Measurements from ENCODE around the gene LHCGR.

DNA sequence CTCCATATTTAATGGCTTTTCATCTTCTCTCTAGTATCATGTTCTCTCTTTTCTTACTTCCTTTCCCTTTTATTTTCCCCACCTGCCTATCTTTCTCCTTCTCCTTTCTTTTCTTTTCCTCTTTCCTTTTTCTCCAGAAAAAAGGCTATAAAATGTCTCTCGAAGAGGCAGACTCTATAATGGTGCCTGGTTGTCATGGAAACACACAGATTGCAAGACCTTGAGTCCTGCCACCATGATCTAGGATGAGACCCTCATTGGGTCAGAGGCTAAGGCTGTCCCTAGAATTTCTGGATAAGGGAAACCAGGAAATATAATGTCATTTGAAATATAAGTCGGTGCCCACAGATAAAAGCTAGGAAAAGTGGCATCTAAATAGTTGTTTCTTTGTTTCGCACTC is 36.5 kb upstream of the LHCGR start:
- no peak for TF ChIP-seq ZNF670 (CRISPR knock-in tag; IDR thresholded peaks at IDR 0.05; ENCODE audit: borderline replicate concordance)
- no peak for TF ChIP-seq ZBTB7B (CRISPR knock-in tag; IDR thresholded peaks at IDR 0.05)
- TF ChIP-seq ZFX (CRISPR knock-in tag; IDR thresholded peaks at IDR 0.05; ENCODE audit: low read depth) = no peak
- TF ChIP-seq, protein P1, sequence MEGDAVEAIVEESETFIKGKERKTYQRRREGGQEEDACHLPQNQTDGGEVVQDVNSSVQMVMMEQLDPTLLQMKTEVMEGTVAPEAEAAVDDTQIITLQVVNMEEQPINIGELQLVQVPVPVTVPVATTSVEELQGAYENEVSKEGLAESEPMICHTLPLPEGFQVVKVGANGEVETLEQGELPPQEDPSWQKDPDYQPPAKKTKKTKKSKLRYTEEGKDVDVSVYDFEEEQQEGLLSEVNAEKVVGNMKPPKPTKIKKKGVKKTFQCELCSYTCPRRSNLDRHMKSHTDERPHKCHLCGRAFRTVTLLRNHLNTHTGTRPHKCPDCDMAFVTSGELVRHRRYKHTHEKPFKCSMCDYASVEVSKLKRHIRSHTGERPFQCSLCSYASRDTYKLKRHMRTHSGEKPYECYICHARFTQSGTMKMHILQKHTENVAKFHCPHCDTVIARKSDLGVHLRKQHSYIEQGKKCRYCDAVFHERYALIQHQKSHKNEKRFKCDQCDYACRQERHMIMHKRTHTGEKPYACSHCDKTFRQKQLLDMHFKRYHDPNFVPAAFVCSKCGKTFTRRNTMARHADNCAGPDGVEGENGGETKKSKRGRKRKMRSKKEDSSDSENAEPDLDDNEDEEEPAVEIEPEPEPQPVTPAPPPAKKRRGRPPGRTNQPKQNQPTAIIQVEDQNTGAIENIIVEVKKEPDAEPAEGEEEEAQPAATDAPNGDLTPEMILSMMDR (CRISPR knock-in tag; IDR thresholded peaks at IDR 0.05) = no peak
- no peak for TF ChIP-seq AHR (CRISPR knock-in tag; IDR thresholded peaks at IDR 0.05)

All from HepG2 (cell line).